HG03095 (cell line): ENCODE results near the gene NAPEPLD.
"Not testable (repeated sequence)": the region's sequence is repeated elsewhere in the genome, so short reads cannot be mapped to it uniquely, and the experiment has no call there.

ENCODE experiments used
- ATAC-seq: cut with Tn5 transposase; IDR thresholded peaks from one replicate; pipeline ENCODE4 v1.9.1; 2021; ENCODE audit warnings: moderate library complexity; ENCODE audit not compliant: unreplicated experiment

The NAPEPLD gene

GRCh38 chr7:103148994-103149807 is at the start of gene NAPEPLD:
NAPEPLD (minus strand) TSS chr7:103149099; CDS start chr7:103128776, 20,323 bp downstream.
- ATAC-seq, result peak; percentile 83

GRCh38 chr7:103198079-103198478 is 49.2 kb upstream of the NAPEPLD start:
- not testable (repeated sequence) for ATAC-seq

- ATAC-seq, result not testable (repeated sequence)
Measured at GRCh38 chr7:103195364-103195763, 46.5 kb upstream of the NAPEPLD start.

GRCh38 chr7:103172415-103173146 is 23.7 kb upstream of the NAPEPLD start:
- ATAC-seq, result not testable (repeated sequence)

GRCh38 chr7:103171695-103172414 is 23.0 kb upstream of the NAPEPLD start:
- ATAC-seq, result not testable (repeated sequence)

- ATAC-seq, result not testable (repeated sequence)
Measured at GRCh38 chr7:103166921-103167544, 18.1 kb upstream of the NAPEPLD start.

- not testable (repeated sequence) for ATAC-seq
Measured at GRCh38 chr7:103163087-103163825, 14.4 kb upstream of the NAPEPLD start.

- ATAC-seq, result not testable (repeated sequence)
Measured at GRCh38 chr7:103162641-103163040, 13.7 kb upstream of the NAPEPLD start.

- not testable (repeated sequence) for ATAC-seq
Measured at GRCh38 chr7:103161998-103162616, 13.2 kb upstream of the NAPEPLD start.

GRCh38 chr7:103159072-103159471 is 10.2 kb upstream of the NAPEPLD start:
- ATAC-seq, result not testable (repeated sequence)

GRCh38 chr7:103155331-103156024 is 6.6 kb upstream of the NAPEPLD start:
- ATAC-seq, result peak; percentile 60

GRCh38 chr7:103154042-103154441 is 5.1 kb upstream of the NAPEPLD start:
- ATAC-seq, result no peak

GRCh38 chr7:103152744-103153617 is 4.1 kb upstream of the NAPEPLD start:
- ATAC-seq, result not testable (repeated sequence)

GRCh38 chr7:103151993-103152676 is 3.2 kb upstream of the NAPEPLD start:
- ATAC-seq, result not testable (repeated sequence)

GRCh38 chr7:103150192-103150591 is 1.3 kb upstream of the NAPEPLD start:
- ATAC-seq, result no peak

- ATAC-seq, result no peak
Measured at GRCh38 chr7:103149808-103150180, 895 bp upstream of the NAPEPLD start.

GRCh38 chr7:103148131-103148993 is 537 bp downstream of the NAPEPLD start:
- ATAC-seq, result no peak
